Measurements from ENCODE around the gene PWWP2B.

Gene PWWP2B

DNA sequence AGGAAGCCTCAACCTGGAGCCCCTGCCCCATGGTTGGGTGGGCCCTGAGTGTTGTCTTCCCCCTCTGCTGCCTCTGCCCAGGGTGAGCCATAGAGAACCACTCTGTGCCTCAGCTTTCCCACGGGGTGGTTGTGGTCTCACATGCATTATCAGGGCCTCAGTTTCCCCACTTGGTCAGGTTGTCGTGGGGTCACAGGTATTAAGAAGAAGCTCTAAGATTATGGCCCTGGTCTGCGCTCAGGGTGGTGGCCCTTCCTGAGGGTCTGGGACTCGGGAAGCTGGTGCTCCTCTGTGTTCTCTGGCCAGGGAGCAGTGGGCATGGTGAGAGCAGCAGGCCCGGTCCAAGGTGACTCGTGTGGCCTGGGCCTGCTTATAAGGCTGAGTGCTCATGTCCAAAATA is 47.2 kb upstream of the PWWP2B start:
- TF ChIP-seq FOXM1 (IDR thresholded peaks at IDR 0.05; ENCODE audit: borderline replicate concordance, low read depth) = no peak
- no peak for TF ChIP-seq EP300 (IDR thresholded peaks at IDR 0.05; ENCODE audit: borderline replicate concordance)
- TF ChIP-seq RAD21 (IDR thresholded peaks at IDR 0.05; ENCODE audit: low read depth) = no peak
- TF ChIP-seq, protein P1, sequence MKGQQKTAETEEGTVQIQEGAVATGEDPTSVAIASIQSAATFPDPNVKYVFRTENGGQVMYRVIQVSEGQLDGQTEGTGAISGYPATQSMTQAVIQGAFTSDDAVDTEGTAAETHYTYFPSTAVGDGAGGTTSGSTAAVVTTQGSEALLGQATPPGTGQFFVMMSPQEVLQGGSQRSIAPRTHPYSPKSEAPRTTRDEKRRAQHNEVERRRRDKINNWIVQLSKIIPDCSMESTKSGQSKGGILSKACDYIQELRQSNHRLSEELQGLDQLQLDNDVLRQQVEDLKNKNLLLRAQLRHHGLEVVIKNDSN (IDR thresholded peaks at IDR 0.05) = no peak
- no peak for TF ChIP-seq EGR1 (IDR thresholded peaks at IDR 0.05)
- no peak for TF ChIP-seq NFIC (IDR thresholded peaks at IDR 0.05)
- TF ChIP-seq ZBTB7A (IDR thresholded peaks at IDR 0.05; ENCODE audit: low read depth) = no peak
- TF ChIP-seq TCF12 (IDR thresholded peaks at IDR 0.05; ENCODE audit: low read depth) = no peak
- no peak for TF ChIP-seq TAF1 (IDR thresholded peaks at IDR 0.05; ENCODE audit: low read depth)
- no peak for TF ChIP-seq TEAD4 (IDR thresholded peaks at IDR 0.05)
- TF ChIP-seq, protein P2, sequence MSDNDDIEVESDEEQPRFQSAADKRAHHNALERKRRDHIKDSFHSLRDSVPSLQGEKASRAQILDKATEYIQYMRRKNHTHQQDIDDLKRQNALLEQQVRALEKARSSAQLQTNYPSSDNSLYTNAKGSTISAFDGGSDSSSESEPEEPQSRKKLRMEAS (IDR thresholded peaks at IDR 0.05) = no peak
- no peak for TF ChIP-seq CREB1 (IDR thresholded peaks at IDR 0.05; ENCODE audit: low read depth)

DNA sequence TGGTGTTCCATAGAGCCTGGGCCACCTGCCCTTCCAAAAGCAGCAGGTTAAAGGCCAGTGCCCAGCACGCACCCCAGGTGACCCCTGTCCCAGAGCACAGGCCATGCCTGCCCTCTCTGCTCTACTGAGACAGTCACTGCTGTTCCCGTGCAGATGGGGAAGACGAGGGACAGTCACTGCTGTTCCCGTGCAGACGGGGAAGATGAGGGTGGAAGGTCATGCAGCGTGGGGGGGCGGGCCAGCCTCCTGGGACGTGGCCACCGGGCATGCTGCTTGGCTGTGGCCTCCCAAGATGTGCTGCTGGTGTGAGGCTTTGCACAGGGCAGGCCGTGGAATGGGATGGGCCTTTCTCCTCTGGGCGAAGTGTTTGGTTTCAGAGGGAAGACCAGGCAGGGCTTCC is 46.6 kb upstream of the PWWP2B start:
- no peak for TF ChIP-seq CREB1 (IDR thresholded peaks at IDR 0.05; ENCODE audit: low read depth)
- TF ChIP-seq FOXM1 (IDR thresholded peaks at IDR 0.05; ENCODE audit: borderline replicate concordance, low read depth) = no peak
- TF ChIP-seq, protein P3, sequence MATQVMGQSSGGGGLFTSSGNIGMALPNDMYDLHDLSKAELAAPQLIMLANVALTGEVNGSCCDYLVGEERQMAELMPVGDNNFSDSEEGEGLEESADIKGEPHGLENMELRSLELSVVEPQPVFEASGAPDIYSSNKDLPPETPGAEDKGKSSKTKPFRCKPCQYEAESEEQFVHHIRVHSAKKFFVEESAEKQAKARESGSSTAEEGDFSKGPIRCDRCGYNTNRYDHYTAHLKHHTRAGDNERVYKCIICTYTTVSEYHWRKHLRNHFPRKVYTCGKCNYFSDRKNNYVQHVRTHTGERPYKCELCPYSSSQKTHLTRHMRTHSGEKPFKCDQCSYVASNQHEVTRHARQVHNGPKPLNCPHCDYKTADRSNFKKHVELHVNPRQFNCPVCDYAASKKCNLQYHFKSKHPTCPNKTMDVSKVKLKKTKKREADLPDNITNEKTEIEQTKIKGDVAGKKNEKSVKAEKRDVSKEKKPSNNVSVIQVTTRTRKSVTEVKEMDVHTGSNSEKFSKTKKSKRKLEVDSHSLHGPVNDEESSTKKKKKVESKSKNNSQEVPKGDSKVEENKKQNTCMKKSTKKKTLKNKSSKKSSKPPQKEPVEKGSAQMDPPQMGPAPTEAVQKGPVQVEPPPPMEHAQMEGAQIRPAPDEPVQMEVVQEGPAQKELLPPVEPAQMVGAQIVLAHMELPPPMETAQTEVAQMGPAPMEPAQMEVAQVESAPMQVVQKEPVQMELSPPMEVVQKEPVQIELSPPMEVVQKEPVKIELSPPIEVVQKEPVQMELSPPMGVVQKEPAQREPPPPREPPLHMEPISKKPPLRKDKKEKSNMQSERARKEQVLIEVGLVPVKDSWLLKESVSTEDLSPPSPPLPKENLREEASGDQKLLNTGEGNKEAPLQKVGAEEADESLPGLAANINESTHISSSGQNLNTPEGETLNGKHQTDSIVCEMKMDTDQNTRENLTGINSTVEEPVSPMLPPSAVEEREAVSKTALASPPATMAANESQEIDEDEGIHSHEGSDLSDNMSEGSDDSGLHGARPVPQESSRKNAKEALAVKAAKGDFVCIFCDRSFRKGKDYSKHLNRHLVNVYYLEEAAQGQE (IDR thresholded peaks at IDR 0.05; ENCODE audit: low read depth) = no peak
- TF ChIP-seq, protein P1 (IDR thresholded peaks at IDR 0.05) = no peak
- TF ChIP-seq YY1 (IDR thresholded peaks at IDR 0.05; ENCODE audit: low read depth) = no peak
- TF ChIP-seq NFIC (IDR thresholded peaks at IDR 0.05) = no peak
- no peak for TF ChIP-seq RAD21 (IDR thresholded peaks at IDR 0.05; ENCODE audit: low read depth)
- no peak for TF ChIP-seq CEBPB (IDR thresholded peaks at IDR 0.05)
- no peak for TF ChIP-seq TAF1 (IDR thresholded peaks at IDR 0.05; ENCODE audit: low read depth)
- no peak for TF ChIP-seq EGR1 (IDR thresholded peaks at IDR 0.05)
- TF ChIP-seq TCF12 (IDR thresholded peaks at IDR 0.05; ENCODE audit: low read depth) = no peak
- no peak for TF ChIP-seq ZBTB7A (IDR thresholded peaks at IDR 0.05; ENCODE audit: low read depth)
- TF ChIP-seq TEAD4 (IDR thresholded peaks at IDR 0.05) = no peak
- no peak for TF ChIP-seq EP300 (IDR thresholded peaks at IDR 0.05; ENCODE audit: borderline replicate concordance)
- TF ChIP-seq, protein P2 (IDR thresholded peaks at IDR 0.05) = no peak

DNA sequence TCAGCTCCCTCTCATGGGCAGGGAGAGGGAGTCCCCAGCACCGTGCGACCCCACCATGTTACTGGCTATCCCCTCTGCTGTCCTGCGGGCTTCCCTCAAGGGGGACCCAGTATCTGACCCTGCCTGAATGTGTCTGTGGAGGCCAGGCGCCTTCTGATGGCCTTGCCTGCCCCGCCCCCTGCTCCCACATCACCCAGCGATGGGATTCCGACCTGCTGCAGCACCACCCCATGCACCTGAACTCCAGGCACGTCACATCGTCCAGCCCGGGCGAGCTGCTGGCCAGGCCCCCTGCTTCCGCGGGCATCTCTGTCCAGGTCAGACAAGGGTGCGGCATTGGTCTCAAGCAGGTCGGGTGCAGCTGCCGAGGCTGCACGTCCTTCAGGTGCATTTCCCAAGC is 46.1 kb upstream of the PWWP2B start:
- no peak for TF ChIP-seq EGR1 (IDR thresholded peaks at IDR 0.05)
- TF ChIP-seq CEBPB (IDR thresholded peaks at IDR 0.05) = no peak
- TF ChIP-seq FOXM1 (IDR thresholded peaks at IDR 0.05; ENCODE audit: borderline replicate concordance, low read depth) = no peak
- no peak for TF ChIP-seq TCF12 (IDR thresholded peaks at IDR 0.05; ENCODE audit: low read depth)

DNA sequence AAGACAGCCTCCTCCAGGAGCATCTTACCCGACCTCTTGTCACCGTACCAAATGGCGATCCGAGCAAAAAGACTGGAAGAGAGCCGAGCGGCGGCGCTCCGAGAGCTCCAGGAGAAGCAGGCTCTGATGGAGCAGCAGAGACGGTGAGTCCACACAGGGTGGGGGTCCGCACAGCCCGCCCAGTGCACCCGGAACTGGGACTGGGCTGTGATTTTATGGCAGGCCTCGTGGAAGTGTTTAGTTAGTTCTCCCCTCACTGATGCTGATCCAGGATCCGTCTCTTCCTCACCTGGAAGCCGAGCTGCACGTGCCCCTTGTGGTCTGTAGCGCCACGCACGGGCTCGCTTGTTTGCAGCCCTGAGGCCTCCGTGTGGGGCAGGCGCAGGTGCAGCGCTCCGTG is 45.4 kb upstream of the PWWP2B start:
- no peak for TF ChIP-seq ZBTB7A (IDR thresholded peaks at IDR 0.05; ENCODE audit: low read depth)
- TF ChIP-seq, protein P3 (IDR thresholded peaks at IDR 0.05; ENCODE audit: low read depth) = no peak
- no peak for TF ChIP-seq CREB1 (IDR thresholded peaks at IDR 0.05; ENCODE audit: low read depth)
- no peak for TF ChIP-seq TEAD4 (IDR thresholded peaks at IDR 0.05)
- TF ChIP-seq RAD21 (IDR thresholded peaks at IDR 0.05; ENCODE audit: low read depth) = no peak
- TF ChIP-seq, protein P2 (IDR thresholded peaks at IDR 0.05) = no peak
- no peak for TF ChIP-seq TAF1 (IDR thresholded peaks at IDR 0.05; ENCODE audit: low read depth)
- TF ChIP-seq CEBPB (IDR thresholded peaks at IDR 0.05) = no peak
- TF ChIP-seq, protein P1 (IDR thresholded peaks at IDR 0.05) = no peak
- no peak for TF ChIP-seq YY1 (IDR thresholded peaks at IDR 0.05; ENCODE audit: low read depth)
- TF ChIP-seq EP300 (IDR thresholded peaks at IDR 0.05; ENCODE audit: borderline replicate concordance) = no peak
- no peak for TF ChIP-seq TCF12 (IDR thresholded peaks at IDR 0.05; ENCODE audit: low read depth)
- no peak for TF ChIP-seq EGR1 (IDR thresholded peaks at IDR 0.05)
- TF ChIP-seq NFIC (IDR thresholded peaks at IDR 0.05) = no peak
- no peak for TF ChIP-seq FOXM1 (IDR thresholded peaks at IDR 0.05; ENCODE audit: borderline replicate concordance, low read depth)

DNA sequence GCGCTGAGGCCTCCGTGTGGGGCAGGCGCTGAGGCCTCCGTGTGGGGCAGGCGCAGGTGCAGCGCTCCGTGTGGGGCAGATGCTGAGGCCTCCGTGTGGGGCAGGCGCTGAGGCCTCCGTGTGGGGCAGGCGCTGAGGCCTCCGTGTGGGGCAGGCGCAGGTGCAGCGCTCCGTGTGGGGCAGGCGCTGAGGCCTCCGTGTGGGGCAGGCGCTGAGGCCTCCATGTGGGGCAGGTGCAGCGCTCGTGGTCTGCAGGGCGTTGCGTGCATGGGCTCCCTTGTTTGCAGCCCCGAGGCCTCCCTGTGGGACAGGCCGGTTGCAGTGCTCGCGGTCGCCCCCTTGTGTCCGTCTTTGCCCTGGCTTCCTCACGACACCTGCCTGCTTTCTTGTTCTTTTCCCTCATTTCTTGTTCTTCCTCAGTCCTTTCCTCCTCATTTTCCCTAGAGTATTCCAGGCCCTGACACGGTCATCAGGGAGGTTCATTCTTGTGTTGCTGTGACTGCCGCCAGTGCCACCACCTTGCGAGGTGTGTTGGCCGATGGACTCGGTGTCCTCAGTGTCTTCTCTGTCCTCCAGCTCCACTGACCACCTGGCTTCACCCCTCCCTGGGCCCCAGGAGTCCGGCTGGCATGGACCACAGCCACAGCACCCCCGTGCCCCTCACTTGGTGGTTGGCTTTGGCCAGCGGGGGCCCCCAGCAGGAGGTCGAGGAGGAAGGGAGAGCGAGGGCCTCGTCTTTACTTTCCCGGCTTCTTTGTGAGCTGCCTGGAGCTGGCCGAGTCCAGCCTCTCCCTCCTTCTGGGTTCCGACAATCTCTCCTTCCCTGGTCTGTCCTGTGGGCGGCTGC is 44.3 kb upstream of the PWWP2B start:
- TF ChIP-seq, protein P2 (IDR thresholded peaks at IDR 0.05) = 0 out of 2 replicates have a peak, but pooled peaks have one; percentile 23
- peak; percentile 84 for TF ChIP-seq RAD21 (IDR thresholded peaks at IDR 0.05; ENCODE audit: low read depth)

Data from Ishikawa (cell line).